GM18870 (cell line): Measurements from ENCODE around the gene DPP6.
A peak's percentile ranks its signal among the peaks of the same experiment; 100 is the strongest.
"Not testable (repeated sequence)": the region's sequence is repeated elsewhere in the genome, so short reads cannot be mapped to it uniquely, and the experiment has no call there.

ENCODE experiments used
- ATAC-seq: cut with Tn5 transposase; IDR thresholded peaks from one replicate; pipeline ENCODE4 v1.9.1; 2021; ENCODE audit warnings: moderate library complexity; ENCODE audit not compliant: unreplicated experiment

The DPP6 gene

GRCh38 chr7:154051643-154052529, at the start of gene DPP6:
TSS of gene DPP6 (plus strand) at chr7:154052398.
- ATAC-seq = not testable (repeated sequence)

- ATAC-seq = not testable (repeated sequence)
Observed at GRCh38 chr7:154009423-154009911, 42.7 kb upstream of the DPP6 start.

- ATAC-seq = not testable (repeated sequence)
Observed at GRCh38 chr7:154010726-154011568, 41.3 kb upstream of the DPP6 start.

- ATAC-seq = not testable (repeated sequence)
Observed at GRCh38 chr7:154012800-154013199, 39.4 kb upstream of the DPP6 start.

GRCh38 chr7:154015636-154016035, 36.6 kb upstream of the DPP6 start:
- not testable (repeated sequence) for ATAC-seq

- not testable (repeated sequence) for ATAC-seq
Observed at GRCh38 chr7:154018354-154018753, 33.8 kb upstream of the DPP6 start.

- not testable (repeated sequence) for ATAC-seq
Observed at GRCh38 chr7:154027805-154028204, 24.4 kb upstream of the DPP6 start.

GRCh38 chr7:154030476-154031080, 21.6 kb upstream of the DPP6 start:
- not testable (repeated sequence) for ATAC-seq

- peak; percentile 55 for ATAC-seq
Observed at GRCh38 chr7:154039466-154040165, 12.6 kb upstream of the DPP6 start.

GRCh38 chr7:154050394-154050793, 1.8 kb upstream of the DPP6 start:
- ATAC-seq = not testable (repeated sequence)

- not testable (repeated sequence) for ATAC-seq
Observed at GRCh38 chr7:154051006-154051642, 1.1 kb upstream of the DPP6 start.

GRCh38 chr7:154052530-154053252, 493 bp downstream of the DPP6 start:
- not testable (repeated sequence) for ATAC-seq

GRCh38 chr7:154053466-154054312, 1.5 kb downstream of the DPP6 start:
- not testable (repeated sequence) for ATAC-seq

- not testable (repeated sequence) for ATAC-seq
Observed at GRCh38 chr7:154054664-154055063, 2.5 kb downstream of the DPP6 start.

- ATAC-seq = not testable (repeated sequence)
Observed at GRCh38 chr7:154055491-154056106, 3.4 kb downstream of the DPP6 start.

- ATAC-seq = not testable (repeated sequence)
Observed at GRCh38 chr7:154058783-154059182, 6.6 kb downstream of the DPP6 start.

- not testable (repeated sequence) for ATAC-seq
Observed at GRCh38 chr7:154060551-154060950, 8.4 kb downstream of the DPP6 start.

- ATAC-seq = not testable (repeated sequence)
Observed at GRCh38 chr7:154071833-154072232, 19.6 kb downstream of the DPP6 start.
